Ovary (tissue), 3 donors: Measurements from ENCODE around the gene PDIA2.
"Not testable (repeated sequence)": the region's sequence is repeated elsewhere in the genome, so short reads cannot be mapped to it uniquely, and the experiment has no call there.

ENCODE experiments used
- POLR2A ChIP-seq: fragments of 450-650 bp; IDR thresholded peaks from one replicate; pipeline ENCODE4 v1.6.1; 2017; ENCODE audit warnings: antibody characterized with exemption, mild to moderate bottlenecking, moderate library complexity
- TF ChIP-seq, protein P1 (sequence below), 3 donors: fragments of 450-650 bp in 2 of 3; fragments of 200-600 bp in 1 of 3; IDR thresholded peaks; one replicate each; pipeline versions ENCODE4 v1.5.1 to v1.8.0; 2016 to 2022; ENCODE audit warnings: antibody characterized with exemption in 3 of 3, mild to moderate bottlenecking in 1 of 3
- donor health status: DM: no; HTN: no; CAD: no.

GRCh38 chr16:334861-335632, 52.1 kb downstream of the PDIA2 start:
- TF ChIP-seq, protein P1, sequence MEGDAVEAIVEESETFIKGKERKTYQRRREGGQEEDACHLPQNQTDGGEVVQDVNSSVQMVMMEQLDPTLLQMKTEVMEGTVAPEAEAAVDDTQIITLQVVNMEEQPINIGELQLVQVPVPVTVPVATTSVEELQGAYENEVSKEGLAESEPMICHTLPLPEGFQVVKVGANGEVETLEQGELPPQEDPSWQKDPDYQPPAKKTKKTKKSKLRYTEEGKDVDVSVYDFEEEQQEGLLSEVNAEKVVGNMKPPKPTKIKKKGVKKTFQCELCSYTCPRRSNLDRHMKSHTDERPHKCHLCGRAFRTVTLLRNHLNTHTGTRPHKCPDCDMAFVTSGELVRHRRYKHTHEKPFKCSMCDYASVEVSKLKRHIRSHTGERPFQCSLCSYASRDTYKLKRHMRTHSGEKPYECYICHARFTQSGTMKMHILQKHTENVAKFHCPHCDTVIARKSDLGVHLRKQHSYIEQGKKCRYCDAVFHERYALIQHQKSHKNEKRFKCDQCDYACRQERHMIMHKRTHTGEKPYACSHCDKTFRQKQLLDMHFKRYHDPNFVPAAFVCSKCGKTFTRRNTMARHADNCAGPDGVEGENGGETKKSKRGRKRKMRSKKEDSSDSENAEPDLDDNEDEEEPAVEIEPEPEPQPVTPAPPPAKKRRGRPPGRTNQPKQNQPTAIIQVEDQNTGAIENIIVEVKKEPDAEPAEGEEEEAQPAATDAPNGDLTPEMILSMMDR (IDR thresholded peaks at IDR 0.05), result not testable (repeated sequence)
- not testable (repeated sequence) for TF ChIP-seq POLR2A
